A549 (cell line): ENCODE results near the gene IGF1R. TPM values are rescaled to one million over a fixed set of nuclear protein-coding genes. Genes with fewer than 3 reads are reported as not detected.

Experiments
- ATAC-seq, 2 experiments: fragments of 200-7000 bp in 1 of 2; fragments of >200 bp in 1 of 2; cut with Nextera tagmentation in 1 of 2; cut with Tn5 transposase in 1 of 2; 3 replicates each; pipeline versions ENCODE4 v1.8.0 to v1.9.1; 2018 to 2020; ENCODE audit warnings: mild to moderate bottlenecking in 1 of 2, moderate library complexity in 1 of 2
- CTCF ChIA-PET: fragments of 300-600 bp; sonication (Branson Sonifier 250); formaldehyde crosslinking; extraction: SDS; loops from one replicate; lab custom pipeline; 2021; ENCODE audit warnings: antibody characterized with exemption, inconsistent platforms; lab: Yijun Ruan, JAX
- POLR2A ChIA-PET: fragments of 350-600 bp; formaldehyde crosslinking; extraction: SDS; loops from one replicate; lab custom pipeline; 2021; ENCODE audit warnings: antibody characterized with exemption, inconsistent platforms; lab: Yijun Ruan, JAX
- DNase-seq, 2 experiments: peaks; one replicate each; pipeline versions ENCODE4 v3.0.0 to v3.0.0-alpha.2; 2011 to 2016; ENCODE audit warnings: low read depth in 1 of 2, low spot score in 1 of 2
- FAIRE-seq: peaks from 2 replicates; lab custom pipeline; 2011; peaks lifted over from hg19 to GRCh38; lab: Jason Lieb, UNC
- H3K27ac ChIP-seq, 2 experiments: fragments of >200 bp; sonication (Bioruptor Twin); formaldehyde crosslinking; 3 replicates each; pipeline ENCODE4 v1.5.1; 2016 to 2017
- H3K4me1 ChIP-seq: fragments of >200 bp; sonication (Bioruptor Twin); formaldehyde crosslinking; 3 replicates; pipeline ENCODE4 v1.6.1; 2016
- H3K4me2 ChIP-seq: fragments of >200 bp; sonication (Bioruptor Twin); formaldehyde crosslinking; 3 replicates; pipeline ENCODE4 v1.6.1; 2016
- H3K4me3 ChIP-seq: fragments of >200 bp; sonication (Bioruptor Twin); formaldehyde crosslinking; 3 replicates; pipeline ENCODE4 v1.5.1; 2016
- H3K9me3 ChIP-seq: fragments of >200 bp; sonication (Bioruptor Twin); formaldehyde crosslinking; 3 replicates; pipeline ENCODE4 v1.6.1; 2016
- CHD2 ChIP-seq: fragments of 150-350 bp; IDR thresholded peaks from 2 replicates; pipeline ENCODE4 v1.6.1; 2014; ENCODE audit warnings: low read length; ENCODE audit not compliant: partially characterized antibody
- CHD4 ChIP-seq: fragments of 200-600 bp; sonication (generic); IDR thresholded peaks from 2 replicates; pipeline ENCODE4 v1.6.1; 2016; ENCODE audit warnings: antibody characterized with exemption, mild to moderate bottlenecking, borderline replicate concordance
- EHF ChIP-seq: fragments of 250-450 bp; sonication (Bioruptor Pico); IDR thresholded peaks from 2 replicates; pipeline ENCODE4 v1.5.0; 2020; ENCODE audit warnings: mild to moderate bottlenecking
- EHMT2 ChIP-seq: fragments of 200-600 bp; sonication (generic); IDR thresholded peaks from 2 replicates; pipeline ENCODE4 v1.6.1; 2016; ENCODE audit warnings: antibody characterized with exemption, low read depth, mild to moderate bottlenecking, moderate library complexity
- ELK1 ChIP-seq: fragments of 150-350 bp; IDR thresholded peaks from 2 replicates; pipeline ENCODE4 v1.6.1; 2014; ENCODE audit warnings: low read depth, mild to moderate bottlenecking, low read length
- EP300 ChIP-seq, 2 experiments: fragments of >200 bp; sonication (Bioruptor Twin); formaldehyde crosslinking; IDR thresholded peaks; 2 replicates in 1 of 2; 3 replicates in 1 of 2; pipeline ENCODE4 v1.6.1; 2016 to 2017
- ESRRA ChIP-seq: fragments of 150-350 bp; IDR thresholded peaks from 2 replicates; pipeline ENCODE4 v1.6.1; 2014; ENCODE audit warnings: mild to moderate bottlenecking, low read length, borderline replicate concordance
- FOSB ChIP-seq: fragments of 250-450 bp; sonication (Bioruptor Pico); IDR thresholded peaks from 2 replicates; pipeline ENCODE4 v1.5.0; 2020; ENCODE audit warnings: mild to moderate bottlenecking, moderate library complexity
- FOSL2 ChIP-seq, 2 experiments: fragments of 450-650 bp in 1 of 2; fragments of >200 bp in 1 of 2; sonication (Bioruptor Twin) in 1 of 2; formaldehyde crosslinking; IDR thresholded peaks; 2 replicates each; pipeline versions ENCODE4 v1.5.0 to v1.6.1; 2016 to 2020; ENCODE audit warnings: mild to moderate bottlenecking in 1 of 2, moderate library complexity in 1 of 2
- FOXS1 ChIP-seq: fragments of 250-450 bp; sonication (Bioruptor Pico); IDR thresholded peaks from 2 replicates; pipeline ENCODE4 v1.5.0; 2020; ENCODE audit warnings: mild to moderate bottlenecking, moderate library complexity
- GATA3 ChIP-seq: IDR thresholded peaks from 2 replicates; pipeline ENCODE4 v1.6.1; 2012; ENCODE audit warnings: borderline replicate concordance
- HEYL ChIP-seq: fragments of 250-450 bp; sonication (Bioruptor Pico); IDR thresholded peaks from 2 replicates; pipeline ENCODE4 v1.8.0; 2021; ENCODE audit warnings: mild to moderate bottlenecking, moderate library complexity
- HMGXB4 ChIP-seq: fragments of 250-450 bp; sonication (Bioruptor Pico); IDR thresholded peaks from 2 replicates; pipeline ENCODE4 v1.5.0; 2021; ENCODE audit warnings: mild to moderate bottlenecking, moderate library complexity, borderline replicate concordance
- HOXA7 ChIP-seq: fragments of 250-450 bp; sonication (Bioruptor Pico); IDR thresholded peaks from 2 replicates; pipeline ENCODE4 v1.5.0; 2020; ENCODE audit warnings: mild to moderate bottlenecking, moderate library complexity
- HOXB5 ChIP-seq: fragments of 250-450 bp; sonication (Bioruptor Pico); IDR thresholded peaks from 2 replicates; pipeline ENCODE4 v1.5.0; 2020; ENCODE audit warnings: mild to moderate bottlenecking, moderate library complexity
- JUN ChIP-seq, 2 experiments: fragments of >200 bp; sonication (Bioruptor Twin); formaldehyde crosslinking; IDR thresholded peaks; 2 replicates in 1 of 2; 3 replicates in 1 of 2; pipeline ENCODE4 v1.6.1; 2016 to 2017
- JUNB ChIP-seq: fragments of >200 bp; sonication (Bioruptor Twin); formaldehyde crosslinking; IDR thresholded peaks from 2 replicates; pipeline ENCODE4 v1.6.1; 2016
- MAX ChIP-seq: IDR thresholded peaks from 2 replicates; pipeline ENCODE4 v1.6.1; 2012
- MAZ ChIP-seq: fragments of 150-350 bp; IDR thresholded peaks from 2 replicates; pipeline ENCODE4 v1.6.1; 2014; ENCODE audit warnings: antibody characterized with exemption, low read depth, low read length, borderline replicate concordance
- MYC ChIP-seq: IDR thresholded peaks from 2 replicates; pipeline ENCODE4 v1.6.1; 2012; ENCODE audit warnings: mild to moderate bottlenecking, inconsistent platforms, low read length, improper control_type of control experiment, borderline replicate concordance
- NR3C1 ChIP-seq: fragments of >200 bp; sonication (Bioruptor Twin); formaldehyde crosslinking; IDR thresholded peaks from 3 replicates; pipeline ENCODE4 v1.6.1; 2017
- PBX3 ChIP-seq: IDR thresholded peaks from 2 replicates; pipeline ENCODE4 v1.6.1; 2012
- PHF8 ChIP-seq: fragments of 200-600 bp; sonication (generic); IDR thresholded peaks from 2 replicates; pipeline ENCODE4 v1.6.1; 2016; ENCODE audit warnings: low read depth, mild to moderate bottlenecking, antibody characterized with exemption, moderate library complexity, borderline replicate concordance
- RAD21 ChIP-seq, 2 experiments: fragments of >200 bp in 1 of 2; sonication (Bioruptor Twin) in 1 of 2; formaldehyde crosslinking in 1 of 2; IDR thresholded peaks in 1 of 2; conservative IDR thresholded peaks in 1 of 2; 2 replicates in 1 of 2; 3 replicates in 1 of 2; pipeline ENCODE4 v1.6.1; 2012 to 2018; ENCODE audit warnings: inconsistent platforms in 1 of 2
- REST ChIP-seq: fragments of 200-600 bp; sonication (generic); IDR thresholded peaks from 2 replicates; pipeline ENCODE4 v1.6.1; 2016; ENCODE audit warnings: antibody characterized with exemption, mild to moderate bottlenecking, moderate library complexity
- RFX5 ChIP-seq: fragments of 450-650 bp; IDR thresholded peaks from 2 replicates; pipeline ENCODE4 v1.7.1; 2014; ENCODE audit warnings: antibody characterized with exemption, mild to moderate bottlenecking, moderate library complexity
- RNF2 ChIP-seq: fragments of 200-600 bp; sonication (generic); IDR thresholded peaks from 2 replicates; pipeline ENCODE4 v1.6.1; 2016; ENCODE audit warnings: low read depth, mild to moderate bottlenecking, antibody characterized with exemption, moderate library complexity, borderline replicate concordance
- SMC3 ChIP-seq: fragments of >200 bp; sonication (Bioruptor Twin); formaldehyde crosslinking; IDR thresholded peaks from 3 replicates; pipeline ENCODE4 v1.6.1; 2018; ENCODE audit warnings: inconsistent platforms
- TP53 ChIP-seq: fragments of 250-450 bp; sonication (Bioruptor Pico); IDR thresholded peaks from 2 replicates; pipeline ENCODE4 v1.5.0; 2021; ENCODE audit warnings: mild to moderate bottlenecking, moderate library complexity
- ZFP36 ChIP-seq: fragments of 450-650 bp; IDR thresholded peaks from 2 replicates; pipeline ENCODE4 v1.6.1; 2014; ENCODE audit warnings: borderline replicate concordance; ENCODE audit not compliant: partially characterized antibody
- ZNF302 ChIP-seq: fragments of 250-450 bp; sonication (Bioruptor Pico); IDR thresholded peaks from 2 replicates; pipeline ENCODE4 v1.9.0; 2021; ENCODE audit warnings: inconsistent platforms, mild to moderate bottlenecking, moderate library complexity
- WGBS: methylation state at CpG from one replicate; pipeline ENCODE4 v1.1.6; 2017; ENCODE audit errors: missing lambda C conversion rate; 5-methylcytosine and 5-hydroxymethylcytosine counted together
- polyA plus RNA-seq, 4 experiments: library from polyadenylated mRNA; depleted of rRNA in 3 of 4; stranded (reverse); fragments of >200 nt; fragmentation: RNase III in 1 of 4; extraction: RNeasy Plus Mini Kit Qiagen cat#74134 plus additional on column Dnase treatment in 1 of 4; gene quantifications; 2 replicates in 3 of 4; 3 replicates in 1 of 4; pipeline ENCODE4 v1.2.3, GENCODE V29; 2011 to 2017

IGF1R gene
- polyA plus RNA-seq, 2 of the 4 experiments (the other 2 are of a cell fraction), result 42.6 to 69.5 TPM

- H3K27ac ChIP-seq, result peak overlapping the region; percentile 95 to 97
- H3K9me3 ChIP-seq, result no peaks in the 10 kb centered on the region
- CTCF ChIA-PET, result no interaction called here
- H3K4me2 ChIP-seq, result peak overlapping the region; percentile 99
- FAIRE-seq (no peak), ATAC-seq (peak; percentile 58 to 64), DNase-seq (peak; percentile 84 to 93)
- peaks cover 88% of the 10 kb centered on the region for H3K4me1 ChIP-seq
- POLR2A ChIA-PET, result interaction anchor here (0.6 kb wide), 1 partner anchor 223 kb away, joined by 3 read pairs; no protein-coding TSS in a partner anchor
- WGBS, result 2% methylated on average over 8 of the region's 8 CpGs
- peak overlapping the region; percentile 47 for H3K4me3 ChIP-seq
- peak; percentile 25; the same call in 2 of the 3 replicates for TF ChIP-seq SMC3
- TF ChIP-seq RFX5, result peak; percentile 42; the same call in 1 of the 2 replicates
- no peak for TF ChIP-seq NR3C1
- no peak for TF ChIP-seq ZFP36
- peak; percentile 85 for TF ChIP-seq HOXB5 (CRISPR knock-in tag)
- no peak for TF ChIP-seq HOXA7 (CRISPR knock-in tag)
- TF ChIP-seq ELK1, result no peak
- TF ChIP-seq JUN (IDR thresholded peaks at IDR 0.05), result no peak; a peak in 2 of 5 replicates
- no peak for TF ChIP-seq PBX3
- TF ChIP-seq JUNB, result no peak
- no peak for TF ChIP-seq REST
- TF ChIP-seq RNF2, result no peak
- TF ChIP-seq MAZ, result 0 out of 2 replicates have a peak, but pooled peaks have one; percentile 57
- no peak for TF ChIP-seq FOSL2 (IDR thresholded peaks at IDR 0.05)
- peak; percentile 55 for TF ChIP-seq FOSL2 (CRISPR knock-in tag; IDR thresholded peaks at IDR 0.05)
- TF ChIP-seq HMGXB4 (CRISPR knock-in tag), result no peak
- no peak for TF ChIP-seq CHD4
- 0 out of 2 replicates have a peak, but pooled peaks have one; percentile 17 for TF ChIP-seq FOXS1
- TF ChIP-seq MAX, result peak; percentile 75
- TF ChIP-seq GATA3, result peak; percentile 39; the same call in 1 of the 2 replicates
- TF ChIP-seq ESRRA, result no peak
- TF ChIP-seq EP300 (IDR thresholded peaks at IDR 0.05), result no peak
- TF ChIP-seq EHMT2, result no peak
- TF ChIP-seq RAD21 (conservative IDR thresholded peaks at IDR 0.05 in 1 of 2, IDR thresholded peaks at IDR 0.05 in 1 of 2), result peak; percentile 15 to 16; a peak in 2 of 5 replicates
- TF ChIP-seq CHD2, result no peak
- TF ChIP-seq ZNF302 (CRISPR knock-in tag), result no peak
- TF ChIP-seq HEYL, result no peak
- no peak for TF ChIP-seq FOSB
- no peak for TF ChIP-seq PHF8
- peak; percentile 87 for TF ChIP-seq MYC
- peak; percentile 65; the same call in 1 of the 2 replicates for TF ChIP-seq EHF (CRISPR knock-in tag)
- no peak for TF ChIP-seq TP53 (CRISPR knock-in tag)
Measured at GRCh38 chr15:98853161-98853560, 204.8 kb downstream of the IGF1R start.
